ENCODE measurements around the gene DCAF4.

DNA sequence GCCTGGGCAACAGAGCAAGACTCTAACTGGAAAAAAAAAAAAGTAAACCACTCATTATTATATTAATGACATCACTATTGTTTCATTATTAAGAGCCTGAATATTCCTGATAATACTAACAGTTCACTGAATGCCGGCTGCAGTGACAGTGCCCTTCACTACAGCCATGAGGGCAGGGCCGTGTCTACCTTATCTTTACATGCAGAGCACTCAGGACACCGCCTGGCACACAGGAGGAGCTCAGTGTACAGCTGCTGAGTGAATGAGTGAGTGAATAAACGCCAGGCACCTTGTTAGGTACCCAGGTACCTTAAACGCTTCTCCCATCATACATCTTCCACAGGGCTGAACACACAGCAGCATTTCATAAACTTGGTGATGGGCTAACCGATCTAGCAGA, 77.4 kb downstream of the DCAF4 start:
- TF ChIP-seq SP1 (IDR thresholded peaks at IDR 0.05) (no peak), SUZ12 (IDR thresholded peaks at IDR 0.05) (no peak), ARNT (IDR thresholded peaks at IDR 0.05) (no peak), TARDBP (IDR thresholded peaks at IDR 0.05) (no peak)
